ENCODE results near the gene CRYL1.

The CRYL1 gene

DNA sequence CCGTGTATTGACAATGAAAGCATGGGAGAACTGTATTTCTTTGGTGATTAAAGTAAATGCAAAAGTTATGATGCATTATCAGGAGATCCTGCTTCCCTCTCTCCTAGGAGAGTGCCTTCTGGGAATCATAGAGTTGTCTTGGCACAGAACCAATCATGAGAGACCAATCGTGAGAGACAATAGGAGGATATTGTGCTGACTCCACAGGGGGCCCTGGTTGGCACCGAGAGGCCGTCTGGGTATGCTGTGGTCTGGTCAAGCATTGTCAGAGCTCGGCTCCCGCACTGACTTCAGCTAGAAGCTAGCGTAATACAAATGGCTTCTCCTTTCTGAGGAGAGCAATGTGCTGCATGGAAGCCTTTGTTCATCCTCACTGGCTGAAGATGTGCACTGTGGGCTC lies 162.1 kb downstream of the CRYL1 start:
- Histone ChIP-seq H3F3A (ENCODE audit: insufficient read depth, low read length) (no peaks in the 10 kb centered on the region), H2AFZ (ENCODE audit: low read length) (no peak overlapping the region), H4K20me1 (ENCODE audit: insufficient read depth, low read length) (no peaks in the 10 kb centered on the region), H3K27ac (ENCODE audit: low read length) (no peak overlapping the region), H3K79me2 (ENCODE audit: low read length) (no peaks in the 10 kb centered on the region), H3K9ac (ENCODE audit: low read length) (no peak overlapping the region), H3K4me2 (ENCODE audit: low read depth, low read length) (no peak overlapping the region), H3K9me2 (replicated peaks; ENCODE audit: insufficient read depth, low read length) (no peaks in the 10 kb centered on the region), H3K4me1 (ENCODE audit: low read length) (no peaks in the 10 kb centered on the region), H3K36me3 (replicated peaks; ENCODE audit: insufficient read depth, low read length) (no peaks in the 10 kb centered on the region), H3K4me3 (ENCODE audit: low read length) (no peak overlapping the region), H3K27me3 (replicated peaks; ENCODE audit: insufficient read depth, low read length) (no peaks in the 10 kb centered on the region), H3K9me3 (replicated peaks; ENCODE audit: insufficient read depth, low read length) (no peaks in the 10 kb centered on the region)
- TF ChIP-seq, protein P1, sequence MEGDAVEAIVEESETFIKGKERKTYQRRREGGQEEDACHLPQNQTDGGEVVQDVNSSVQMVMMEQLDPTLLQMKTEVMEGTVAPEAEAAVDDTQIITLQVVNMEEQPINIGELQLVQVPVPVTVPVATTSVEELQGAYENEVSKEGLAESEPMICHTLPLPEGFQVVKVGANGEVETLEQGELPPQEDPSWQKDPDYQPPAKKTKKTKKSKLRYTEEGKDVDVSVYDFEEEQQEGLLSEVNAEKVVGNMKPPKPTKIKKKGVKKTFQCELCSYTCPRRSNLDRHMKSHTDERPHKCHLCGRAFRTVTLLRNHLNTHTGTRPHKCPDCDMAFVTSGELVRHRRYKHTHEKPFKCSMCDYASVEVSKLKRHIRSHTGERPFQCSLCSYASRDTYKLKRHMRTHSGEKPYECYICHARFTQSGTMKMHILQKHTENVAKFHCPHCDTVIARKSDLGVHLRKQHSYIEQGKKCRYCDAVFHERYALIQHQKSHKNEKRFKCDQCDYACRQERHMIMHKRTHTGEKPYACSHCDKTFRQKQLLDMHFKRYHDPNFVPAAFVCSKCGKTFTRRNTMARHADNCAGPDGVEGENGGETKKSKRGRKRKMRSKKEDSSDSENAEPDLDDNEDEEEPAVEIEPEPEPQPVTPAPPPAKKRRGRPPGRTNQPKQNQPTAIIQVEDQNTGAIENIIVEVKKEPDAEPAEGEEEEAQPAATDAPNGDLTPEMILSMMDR (IDR thresholded peaks at IDR 0.05; ENCODE audit: low read length) = no peak
- TF ChIP-seq EZH2phosphoT487 (IDR thresholded peaks at IDR 0.05; ENCODE audit: low read length) = no peak
- no peak for TF ChIP-seq EZH2 (optimal IDR thresholded peaks at IDR 0.05; ENCODE audit: low read depth, low read length)
- no peak for DNase-seq

DNA sequence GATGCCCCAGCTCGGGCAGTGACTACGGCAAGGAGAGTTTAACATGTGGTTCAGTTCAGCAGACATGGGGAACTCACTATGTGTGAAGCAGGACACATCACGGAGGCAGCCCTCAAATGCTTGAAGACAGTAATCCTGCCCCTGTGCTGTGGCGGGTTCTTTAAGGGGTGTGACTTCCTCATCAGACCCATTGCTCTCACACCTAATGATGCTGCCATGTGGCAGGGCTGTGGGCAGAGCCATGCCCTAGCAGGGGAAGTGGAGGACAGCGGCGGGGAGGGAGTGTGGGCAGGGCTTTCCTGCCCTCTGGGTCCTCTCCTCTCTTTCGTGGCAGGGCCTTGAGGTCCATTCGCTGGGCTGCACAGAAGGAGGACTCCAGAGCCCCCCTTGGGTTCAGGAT lies 162.5 kb downstream of the CRYL1 start:
- no peaks in the 10 kb centered on the region for H3K79me2 ChIP-seq (ENCODE audit: low read length)
- no peaks in the 10 kb centered on the region for H3K9me3 ChIP-seq (replicated peaks; ENCODE audit: insufficient read depth, low read length)
- no peaks in the 10 kb centered on the region for H3K27me3 ChIP-seq (replicated peaks; ENCODE audit: insufficient read depth, low read length)
- no peak overlapping the region for H3K4me3 ChIP-seq (ENCODE audit: low read length)
- H3K9me2 ChIP-seq (replicated peaks; ENCODE audit: insufficient read depth, low read length) = no peaks in the 10 kb centered on the region
- H3K27ac ChIP-seq (ENCODE audit: low read length) = no peak overlapping the region
- H3K4me1 ChIP-seq (ENCODE audit: low read length) = no peaks in the 10 kb centered on the region
- TF ChIP-seq, protein P1 (IDR thresholded peaks at IDR 0.05; ENCODE audit: low read length) = no peak
- no peak for TF ChIP-seq EZH2 (optimal IDR thresholded peaks at IDR 0.05; ENCODE audit: low read depth, low read length)
- no peak for TF ChIP-seq EZH2phosphoT487 (IDR thresholded peaks at IDR 0.05; ENCODE audit: low read length)
- H4K20me1 ChIP-seq (ENCODE audit: insufficient read depth, low read length) = no peaks in the 10 kb centered on the region
- no peaks in the 10 kb centered on the region for H3F3A ChIP-seq (ENCODE audit: insufficient read depth, low read length)
- H2AFZ ChIP-seq (ENCODE audit: low read length) = no peak overlapping the region
- H3K4me2 ChIP-seq (ENCODE audit: low read depth, low read length) = no peak overlapping the region
- no peaks in the 10 kb centered on the region for H3K36me3 ChIP-seq (replicated peaks; ENCODE audit: insufficient read depth, low read length)
- no peak overlapping the region for H3K9ac ChIP-seq (ENCODE audit: low read length)
- DNase-seq = no peak

DNA sequence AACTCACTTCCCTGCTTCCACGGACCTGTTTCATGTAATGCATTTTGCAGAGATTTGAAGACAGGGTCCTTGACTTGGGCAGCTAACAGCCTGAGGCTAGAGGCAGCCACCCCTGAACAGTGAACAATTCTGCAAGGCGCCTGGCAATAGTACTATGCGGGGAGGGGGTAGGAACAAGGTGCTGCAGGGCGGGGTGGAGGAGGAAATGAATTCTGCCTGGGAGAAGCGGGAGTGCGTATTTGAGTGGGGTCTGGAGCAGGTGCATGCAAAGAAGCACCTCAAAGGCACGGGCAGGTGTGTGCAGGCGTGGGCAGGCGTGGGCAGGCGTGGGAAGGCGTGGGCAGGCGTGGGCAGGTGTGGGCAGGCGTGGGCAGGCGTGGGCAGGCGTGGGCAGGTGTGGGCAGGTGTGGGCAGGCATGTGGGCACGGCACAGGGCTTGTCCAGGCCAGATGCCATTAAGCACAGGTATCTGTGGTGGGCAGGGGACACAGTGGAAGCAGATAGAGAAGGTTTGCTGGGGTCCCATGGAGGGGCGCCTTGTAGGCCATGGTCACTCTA lies 163.1 kb downstream of the CRYL1 start:
- Histone ChIP-seq H3K4me2 (ENCODE audit: low read depth, low read length) (no peak overlapping the region), H4K20me1 (ENCODE audit: insufficient read depth, low read length) (no peaks in the 10 kb centered on the region), H3K36me3 (replicated peaks; ENCODE audit: insufficient read depth, low read length) (no peaks in the 10 kb centered on the region), H2AFZ (ENCODE audit: low read length) (no peak overlapping the region), H3K4me3 (ENCODE audit: low read length) (no peak overlapping the region), H3K9me2 (replicated peaks; ENCODE audit: insufficient read depth, low read length) (no peaks in the 10 kb centered on the region), H3K9me3 (replicated peaks; ENCODE audit: insufficient read depth, low read length) (no peaks in the 10 kb centered on the region), H3K27me3 (replicated peaks; ENCODE audit: insufficient read depth, low read length) (no peaks in the 10 kb centered on the region), H3F3A (ENCODE audit: insufficient read depth, low read length) (no peaks in the 10 kb centered on the region), H3K27ac (ENCODE audit: low read length) (no peak overlapping the region), H3K79me2 (ENCODE audit: low read length) (no peaks in the 10 kb centered on the region), H3K4me1 (ENCODE audit: low read length) (no peaks in the 10 kb centered on the region), H3K9ac (ENCODE audit: low read length) (no peak overlapping the region)
- TF ChIP-seq, protein P1 (IDR thresholded peaks at IDR 0.05; ENCODE audit: low read length) = no peak
- no peak for TF ChIP-seq EZH2phosphoT487 (IDR thresholded peaks at IDR 0.05; ENCODE audit: low read length)
- TF ChIP-seq EZH2 (optimal IDR thresholded peaks at IDR 0.05; ENCODE audit: low read depth, low read length) = no peak
- DNase-seq = no peak

All from MM.1S (cell line).